IMR-90 (cell line): ENCODE measurements around the gene SSH2. TPM values are rescaled to one million over a fixed set of nuclear protein-coding genes. Genes with fewer than 3 reads are reported as not detected.

Source experiments
- ATAC-seq: fragments of 200-7000 bp; cut with Tn5 transposase; 2 replicates; pipeline ENCODE4 v1.9.1; 2020; ENCODE audit warnings: low read depth, mild to moderate bottlenecking, moderate library complexity
- BruUV-seq: library from RNA; stranded (reverse); fragments of 400-500 nt; replicated peaks from 2 replicates; lab custom pipeline; 2021; lab: Mats Ljungman, UMichigan
- CTCF ChIA-PET: fragments of 300-600 bp; formaldehyde crosslinking; extraction: SDS; loops from one replicate; lab custom pipeline; 2021; ENCODE audit warnings: antibody characterized with exemption; lab: Yijun Ruan, JAX
- POLR2A ChIA-PET: fragments of 300-600 bp; sonication (Branson Sonifier 250); formaldehyde crosslinking; loops from one replicate; lab custom pipeline; 2022; ENCODE audit warnings: antibody characterized with exemption; ENCODE audit not compliant: unreplicated experiment; lab: Charles Lee
- DNase-seq: peaks from one replicate; pipeline ENCODE4 v3.0.0; 2013
- H2AFZ ChIP-seq: replicated peaks from 2 replicates; pipeline ENCODE3; 2013; ENCODE audit warnings: low read length, mild to moderate bottlenecking; ENCODE audit not compliant: poor library complexity
- H2AK5ac ChIP-seq: 2 replicates; pipeline ENCODE4 v1.6.1; 2013; ENCODE audit warnings: low read depth, low read length, inconsistent platforms
- H2AK9ac ChIP-seq: replicated peaks from 2 replicates; pipeline ENCODE3; 2013; ENCODE audit warnings: mild to moderate bottlenecking, low read depth, low read length, moderate library complexity; ENCODE audit not compliant: poor library complexity
- H2BK120ac ChIP-seq: 2 replicates; pipeline ENCODE4 v1.6.1; 2013; ENCODE audit warnings: low read depth, low read length, inconsistent platforms
- H2BK15ac ChIP-seq: 3 replicates; pipeline ENCODE4 v1.6.1; 2013; ENCODE audit warnings: low read depth, low read length, inconsistent platforms
- H2BK20ac ChIP-seq: 2 replicates; pipeline ENCODE4 v1.6.1; 2013; ENCODE audit warnings: low read depth, mild to moderate bottlenecking, inconsistent platforms, low read length, moderate library complexity
- H2BK5ac ChIP-seq: 2 replicates; pipeline ENCODE4 v1.6.1; 2013; ENCODE audit warnings: mild to moderate bottlenecking, low read depth, low read length, inconsistent platforms; ENCODE audit not compliant: poor library complexity, severe bottlenecking
- H3K14ac ChIP-seq: replicated peaks from 2 replicates; pipeline ENCODE4 v1.6.1; 2013; ENCODE audit warnings: low read depth, low read length, inconsistent platforms
- H3K18ac ChIP-seq: 2 replicates; pipeline ENCODE4 v1.6.1; 2013; ENCODE audit warnings: low read depth, low read length, control low read depth
- H3K23ac ChIP-seq: 2 replicates; pipeline ENCODE4 v1.6.1; 2013; ENCODE audit warnings: low read depth, low read length, inconsistent platforms
- H3K27ac ChIP-seq: 2 replicates; pipeline ENCODE4 v1.5.1; 2013; ENCODE audit warnings: mild to moderate bottlenecking, control low read depth, low read length; ENCODE audit not compliant: insufficient read depth
- H3K27me3 ChIP-seq: 2 replicates; pipeline ENCODE4 v1.6.1; 2013; ENCODE audit warnings: low read length; ENCODE audit not compliant: control insufficient read depth, insufficient read depth
- H3K36me3 ChIP-seq: 2 replicates; pipeline ENCODE4 v1.6.1; 2013; ENCODE audit warnings: low read length, mixed read lengths; ENCODE audit not compliant: control insufficient read depth, insufficient read depth
- H3K4ac ChIP-seq: 2 replicates; pipeline ENCODE4 v1.6.1; 2013; ENCODE audit warnings: low read depth, low read length, inconsistent platforms
- H3K4me1 ChIP-seq: 2 replicates; pipeline ENCODE4 v1.6.1; 2013; ENCODE audit warnings: low read length, mixed read lengths; ENCODE audit not compliant: control insufficient read depth, insufficient read depth
- H3K4me2 ChIP-seq: 2 replicates; pipeline ENCODE4 v1.6.1; 2013; ENCODE audit warnings: low read depth, mild to moderate bottlenecking, control low read depth, low read length, moderate library complexity
- H3K4me3 ChIP-seq: 2 replicates; pipeline ENCODE4 v1.5.1; 2013; ENCODE audit warnings: low read depth, mild to moderate bottlenecking, control low read depth, low read length, moderate library complexity; ENCODE audit not compliant: insufficient read depth
- H3K56ac ChIP-seq: 2 replicates; pipeline ENCODE4 v1.6.1; 2013; ENCODE audit warnings: low read length, inconsistent platforms; ENCODE audit not compliant: insufficient read depth; ENCODE audit errors: extremely low read depth
- H3K79me1 ChIP-seq, 2 experiments: 2 replicates each; pipeline ENCODE4 v1.6.1; 2013; ENCODE audit warnings: low read length in 2 of 2, inconsistent platforms in 1 of 2, low read depth in 1 of 2
- H3K9ac ChIP-seq: 2 replicates; pipeline ENCODE4 v1.6.1; 2013; ENCODE audit warnings: low read depth, low read length, control low read depth
- H3K9me1 ChIP-seq: 2 replicates; pipeline ENCODE4 v1.6.1; 2013; ENCODE audit warnings: low read length, inconsistent platforms; ENCODE audit not compliant: insufficient read depth
- H3K9me3 ChIP-seq: 2 replicates; pipeline ENCODE4 v1.6.1; 2013; ENCODE audit warnings: low read length; ENCODE audit not compliant: control insufficient read depth, insufficient read depth
- H4K20me1 ChIP-seq: 2 replicates; pipeline ENCODE4 v1.6.1; 2013; ENCODE audit warnings: low read length, inconsistent platforms; ENCODE audit not compliant: insufficient read depth
- H4K5ac ChIP-seq: 2 replicates; pipeline ENCODE4 v1.6.1; 2013; ENCODE audit warnings: mild to moderate bottlenecking, low read depth, low read length, control low read depth
- H4K8ac ChIP-seq, 2 experiments: 2 replicates each; pipeline ENCODE4 v1.6.1; 2013; ENCODE audit warnings: low read depth in 2 of 2, low read length in 2 of 2, control low read depth in 1 of 2, inconsistent platforms in 1 of 2
- H4K91ac ChIP-seq: 2 replicates; pipeline ENCODE4 v1.6.1; 2013; ENCODE audit warnings: low read depth, low read length, inconsistent platforms; ENCODE audit not compliant: insufficient read depth
- BHLHE40 ChIP-seq: fragments of 150-350 bp; IDR thresholded peaks from 2 replicates; pipeline ENCODE4 v1.6.1; 2016; ENCODE audit warnings: mild to moderate bottlenecking, low read depth, low read length
- CEBPB ChIP-seq: IDR thresholded peaks from 2 replicates; pipeline ENCODE4 v1.6.1; 2012; ENCODE audit warnings: low read depth, low read length, improper control_type of control experiment
- CTCF ChIP-seq: conservative IDR thresholded peaks from 2 replicates; pipeline ENCODE4 v1.5.1; 2012; ENCODE audit warnings: mild to moderate bottlenecking, low read depth, low read length, improper control_type of control experiment
- ELK1 ChIP-seq: fragments of 150-350 bp; IDR thresholded peaks from 2 replicates; pipeline ENCODE4 v1.6.1; 2016; ENCODE audit warnings: low read depth, mild to moderate bottlenecking, low read length, moderate library complexity, borderline replicate concordance
- FOS ChIP-seq: fragments of 150-350 bp; IDR thresholded peaks from 2 replicates; pipeline ENCODE4 v1.6.1; 2016; ENCODE audit warnings: low read depth, low read length
- MAFK ChIP-seq: IDR thresholded peaks from 2 replicates; pipeline ENCODE4 v1.6.1; 2012; ENCODE audit warnings: low read depth, low read length, improper control_type of control experiment
- MAZ ChIP-seq: IDR thresholded peaks from 2 replicates; pipeline ENCODE4 v1.6.1; 2012; ENCODE audit warnings: low read depth, mild to moderate bottlenecking, low read length, improper control_type of control experiment, moderate library complexity, borderline replicate concordance
- MXI1 ChIP-seq: IDR thresholded peaks from 2 replicates; pipeline ENCODE4 v1.6.1; 2012; ENCODE audit warnings: low read depth, mild to moderate bottlenecking, low read length, moderate library complexity, borderline replicate concordance
- NFE2L2 ChIP-seq: fragments of 150-350 bp; IDR thresholded peaks from 2 replicates; pipeline ENCODE4 v1.6.1; 2016; ENCODE audit warnings: low read depth, mild to moderate bottlenecking, low read length
- POLR2A ChIP-seq: IDR thresholded peaks from 2 replicates; pipeline ENCODE4 v1.6.1; 2012; ENCODE audit warnings: mild to moderate bottlenecking, low read depth, low read length
- RAD21 ChIP-seq: IDR thresholded peaks from 2 replicates; pipeline ENCODE4 v1.6.1; 2012; ENCODE audit warnings: low read length, improper control_type of control experiment
- RFX5 ChIP-seq: IDR thresholded peaks from 2 replicates; pipeline ENCODE4 v1.8.0; 2012; ENCODE audit warnings: low read depth, mild to moderate bottlenecking, low read length, moderate library complexity
- SMC3 ChIP-seq: fragments of 150-350 bp; IDR thresholded peaks from 2 replicates; pipeline ENCODE4 v1.6.1; 2016; ENCODE audit warnings: low read depth, mild to moderate bottlenecking, antibody characterized with exemption, low read length, moderate library complexity
- USF2 ChIP-seq: fragments of 150-350 bp; IDR thresholded peaks from 2 replicates; pipeline ENCODE4 v1.6.1; 2017; ENCODE audit warnings: mild to moderate bottlenecking, antibody characterized with exemption, low read length, low read depth
- WGBS, 2 experiments: methylation state at CpG; one replicate each; pipeline versions ENCODE4 v1.1.5 to v1.1.7; 2013; ENCODE audit warnings: missing lambda C conversion rate in 2 of 2; ENCODE audit not compliant: insufficient read length in 1 of 2; ENCODE audit errors: extremely low coverage in 2 of 2; 5-methylcytosine and 5-hydroxymethylcytosine counted together
- dilution Hi-C: fragments of 300-500 bp; cut with HindIII; formaldehyde crosslinking; loops from one replicate; pipeline ENCODE4 v1.14.3; 2018; ENCODE audit warnings: low sequenced_read_pairs; ENCODE audit not compliant: unreplicated experiment
- in situ Hi-C: fragments of 300-500 bp; cut with MboI; formaldehyde crosslinking; loops from 3 replicates; pipeline ENCODE4 v1.14.3; 2019; ENCODE audit warnings: low sequenced_read_pairs, inconsistent platforms, mixed read lengths
- intact Hi-C: fragments of 100-400 bp; cut with micrococcal nuclease; formaldehyde crosslinking; loops from 2 replicates; pipeline ENCODE4 v1.10.0; 2022
- polyA plus RNA-seq, 3 experiments: library from polyadenylated mRNA; depleted of rRNA; stranded (reverse); fragments of >200 nt; gene quantifications; 2 replicates each; pipeline ENCODE4 v1.2.3, GENCODE V29; 2012; ENCODE audit warnings: low replicate concordance in 1 of 3
- total RNA-seq: library from RNA; depleted of rRNA; stranded (reverse); fragments of >200 nt; gene quantifications from 2 replicates; pipeline ENCODE4 v1.2.3, GENCODE V29; 2012

SSH2 gene
- total and polyA plus RNA-seq, 2 of the 4 experiments (the other 2 are of a cell fraction): 9.3 TPM

- Histone ChIP-seq H3K9me3 (no peaks in the 10 kb centered on the region), H4K91ac (no peak overlapping the region), H3K79me1 (peaks cover 0 to 10% of the 10 kb centered on the region in 2 experiments; a peak in 3 of 4 replicates), H2AK9ac (no peak overlapping the region), H3K4ac (no peak overlapping the region), H2AK5ac (no peak overlapping the region), H3K14ac (no peak overlapping the region), H2BK120ac (no peak overlapping the region), H3K27ac (no peak overlapping the region), H2BK5ac (no peak overlapping the region), H3K4me1 (peaks cover 7% of the 10 kb centered on the region), H3K9ac (no peak overlapping the region), H2BK15ac (no peak overlapping the region), H3K23ac (no peak overlapping the region; the same call in 1 of the 2 replicates), H3K9me1 (no peaks in the 10 kb centered on the region), H3K56ac (no peak overlapping the region), H4K5ac (no peak overlapping the region), H4K20me1 (peaks cover 29% of the 10 kb centered on the region), H2BK20ac (no peak overlapping the region), H2AFZ (no peak overlapping the region), H3K4me2 (no peak overlapping the region), H4K8ac (no peak overlapping the region), H3K36me3 (no peaks in the 10 kb centered on the region), H3K27me3 (peaks cover 2% of the 10 kb centered on the region; the same call in 1 of the 2 replicates), H3K4me3 (no peak overlapping the region), H3K18ac (no peak overlapping the region)
- intact Hi-C loops: no loop called here
- CTCF ChIA-PET: no interaction called here
- dilution Hi-C loops: no loop called here
- POLR2A ChIA-PET: no interaction called here
- no TSS peak for BruUV-seq
- 92% methylated on average over 2 of the region's 13 CpGs; no CpG with 5 or more reads in 1 of the 2 experiments for WGBS, 2 experiments
- ATAC-seq: no peak
- no peak for TF ChIP-seq BHLHE40
- TF ChIP-seq RAD21: no peak
- no peak for TF ChIP-seq POLR2A
- no peak for TF ChIP-seq CTCF
- TF ChIP-seq NFE2L2: no peak
- TF ChIP-seq SMC3: no peak
- no peak for TF ChIP-seq ELK1
- TF ChIP-seq MAZ: no peak
- no peak for TF ChIP-seq RFX5
- TF ChIP-seq USF2: no peak
- TF ChIP-seq FOS: no peak
- TF ChIP-seq MXI1: no peak
- no peak for TF ChIP-seq CEBPB
- TF ChIP-seq MAFK: no peak
- no peak for DNase-seq
- in situ Hi-C loops: no loop called here
Measured at GRCh38 chr17:29597361-29598172, 332.5 kb downstream of the SSH2 start.
